Kidney epithelial cell (primary cell): ENCODE measurements around the gene TMEM179. TPM values are rescaled to one million over a fixed set of nuclear protein-coding genes. Genes with fewer than 3 reads are reported as not detected.

Experiments used
- DNase-seq: peaks from one replicate; pipeline ENCODE4 v3.0.0-alpha.2; 2010; ENCODE audit warnings: low read depth
- H3K27me3 ChIP-seq: 2 replicates; pipeline ENCODE4 v1.6.0; 2011; ENCODE audit warnings: low read length; ENCODE audit not compliant: control insufficient read depth, insufficient read depth
- H3K36me3 ChIP-seq: 2 replicates; pipeline ENCODE4 v1.5.1; 2011; ENCODE audit warnings: low read length; ENCODE audit not compliant: control insufficient read depth, insufficient read depth
- H3K4me3 ChIP-seq: 2 replicates; pipeline ENCODE4 v1.5.1; 2011; ENCODE audit warnings: low read depth, mild to moderate bottlenecking, control low read depth, low read length
- total RNA-seq: library from RNA; depleted of rRNA; stranded (reverse); fragments of >200 nt; gene quantifications from 2 replicates; pipeline ENCODE4 v1.2.3, GENCODE V29; 2015
- TF ChIP-seq, protein P1 (sequence below): IDR thresholded peaks from 2 replicates; pipeline ENCODE4 v1.5.1; 2011; ENCODE audit warnings: mild to moderate bottlenecking, moderate library complexity, low read length, control low read depth, inconsistent platforms; ENCODE audit not compliant: insufficient read depth, poor library complexity, severe bottlenecking

Gene TMEM179
- total RNA-seq, 1 donor from 2014 or later = not detected

GRCh38 chr14:104595116-104595675 lies 9.4 kb downstream of the TMEM179 start:
- Histone ChIP-seq H3K27me3 (peaks cover 2% of the 10 kb centered on the region), H3K4me3 (no peak overlapping the region), H3K36me3 (no peaks in the 10 kb centered on the region)
- DNase-seq = no peak
- TF ChIP-seq, protein P1, sequence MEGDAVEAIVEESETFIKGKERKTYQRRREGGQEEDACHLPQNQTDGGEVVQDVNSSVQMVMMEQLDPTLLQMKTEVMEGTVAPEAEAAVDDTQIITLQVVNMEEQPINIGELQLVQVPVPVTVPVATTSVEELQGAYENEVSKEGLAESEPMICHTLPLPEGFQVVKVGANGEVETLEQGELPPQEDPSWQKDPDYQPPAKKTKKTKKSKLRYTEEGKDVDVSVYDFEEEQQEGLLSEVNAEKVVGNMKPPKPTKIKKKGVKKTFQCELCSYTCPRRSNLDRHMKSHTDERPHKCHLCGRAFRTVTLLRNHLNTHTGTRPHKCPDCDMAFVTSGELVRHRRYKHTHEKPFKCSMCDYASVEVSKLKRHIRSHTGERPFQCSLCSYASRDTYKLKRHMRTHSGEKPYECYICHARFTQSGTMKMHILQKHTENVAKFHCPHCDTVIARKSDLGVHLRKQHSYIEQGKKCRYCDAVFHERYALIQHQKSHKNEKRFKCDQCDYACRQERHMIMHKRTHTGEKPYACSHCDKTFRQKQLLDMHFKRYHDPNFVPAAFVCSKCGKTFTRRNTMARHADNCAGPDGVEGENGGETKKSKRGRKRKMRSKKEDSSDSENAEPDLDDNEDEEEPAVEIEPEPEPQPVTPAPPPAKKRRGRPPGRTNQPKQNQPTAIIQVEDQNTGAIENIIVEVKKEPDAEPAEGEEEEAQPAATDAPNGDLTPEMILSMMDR = no peak

GRCh38 chr14:104594310-104595046 lies 10.1 kb downstream of the TMEM179 start:
- H3K36me3 ChIP-seq = no peaks in the 10 kb centered on the region
- no peak overlapping the region for H3K4me3 ChIP-seq
- no peak for DNase-seq
- TF ChIP-seq, protein P1 = no peak
- no peaks in the 10 kb centered on the region for H3K27me3 ChIP-seq

- H3K27me3 ChIP-seq = no peaks in the 10 kb centered on the region
- H3K36me3 ChIP-seq = no peaks in the 10 kb centered on the region
- no peak overlapping the region for H3K4me3 ChIP-seq
- TF ChIP-seq, protein P1 = no peak
- no peak for DNase-seq
Observed at GRCh38 chr14:104593710-104594136, 10.8 kb downstream of the TMEM179 start.

DNA sequence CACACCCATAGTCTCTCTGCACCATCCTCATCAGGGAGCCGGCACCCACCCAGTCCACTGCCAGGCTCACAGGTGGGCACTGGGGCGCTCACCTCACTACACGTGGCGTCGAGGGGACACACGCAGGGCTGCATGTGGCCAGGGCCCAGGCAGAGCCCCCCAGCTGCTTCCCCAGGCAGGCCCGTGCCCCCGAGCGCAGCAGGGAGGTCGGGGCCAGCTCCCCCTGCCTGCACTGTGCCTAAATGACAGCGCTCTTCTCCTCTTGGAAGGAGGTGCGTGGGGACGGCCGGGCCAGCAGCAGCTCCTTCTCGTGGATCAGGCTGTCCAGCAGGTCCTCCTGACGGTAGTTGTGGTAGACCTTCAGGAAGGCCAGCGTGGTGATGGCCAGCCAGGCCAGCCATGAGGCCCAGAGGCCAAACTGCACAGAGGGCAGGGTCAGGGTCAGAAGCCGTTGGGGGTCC lies 11.3 kb downstream of the TMEM179 start:
- TF ChIP-seq, protein P1 = no peak
- no peaks in the 10 kb centered on the region for H3K27me3 ChIP-seq
- no peak for DNase-seq
- no peak overlapping the region for H3K4me3 ChIP-seq
- no peaks in the 10 kb centered on the region for H3K36me3 ChIP-seq

GRCh38 chr14:104592785-104593184 lies 11.8 kb downstream of the TMEM179 start:
- H3K4me3 ChIP-seq = no peak overlapping the region
- no peaks in the 10 kb centered on the region for H3K36me3 ChIP-seq
- peaks cover under 1% of the 10 kb centered on the region for H3K27me3 ChIP-seq
- TF ChIP-seq, protein P1 = no peak
- DNase-seq = no peak
